Lower leg skin (tissue), 3 donors: ENCODE data around the gene ZNF559.

ENCODE experiments used
- CTCF ChIP-seq, 3 donors: fragments of 450-650 bp; IDR thresholded peaks; one replicate each; pipeline ENCODE4 v1.5.1; 2016; ENCODE audit warnings: antibody characterized with exemption in 3 of 3, mild to moderate bottlenecking in 3 of 3, moderate library complexity in 2 of 3
- POLR2A ChIP-seq, 2 donors: fragments of 450-650 bp; IDR thresholded peaks; one replicate each; pipeline ENCODE4 v1.6.1; 2016 to 2017; ENCODE audit warnings: antibody characterized with exemption in 2 of 2, mild to moderate bottlenecking in 1 of 2, moderate library complexity in 1 of 2

- TF ChIP-seq CTCF (IDR thresholded peaks at IDR 0.05): no peak
- TF ChIP-seq POLR2A (IDR thresholded peaks at IDR 0.05): no peak
Measured at GRCh38 chr19:9352505-9352904, 28.5 kb downstream of the ZNF559 start.
